ENCODE measurements around the gene PUDP.

DNA sequence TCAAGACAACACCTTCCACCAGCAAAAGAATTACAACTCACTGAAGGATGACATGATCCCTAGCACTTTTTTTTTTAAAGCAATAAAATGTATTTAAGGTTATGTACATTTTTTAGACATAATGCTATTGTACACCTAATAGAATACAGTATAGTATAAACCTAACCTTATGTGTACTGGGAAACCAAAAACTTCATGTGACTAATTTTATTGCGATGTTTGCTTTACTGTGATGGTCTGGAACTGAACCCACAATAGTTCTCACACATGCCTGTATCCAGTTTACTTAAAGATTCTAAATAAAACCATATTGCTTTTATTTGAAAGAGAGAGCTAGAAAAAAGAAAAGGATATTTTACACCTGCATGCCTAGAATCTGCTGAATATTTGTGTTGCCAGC lies 4.9 kb downstream of the PUDP start:
- TF ChIP-seq, protein P1, sequence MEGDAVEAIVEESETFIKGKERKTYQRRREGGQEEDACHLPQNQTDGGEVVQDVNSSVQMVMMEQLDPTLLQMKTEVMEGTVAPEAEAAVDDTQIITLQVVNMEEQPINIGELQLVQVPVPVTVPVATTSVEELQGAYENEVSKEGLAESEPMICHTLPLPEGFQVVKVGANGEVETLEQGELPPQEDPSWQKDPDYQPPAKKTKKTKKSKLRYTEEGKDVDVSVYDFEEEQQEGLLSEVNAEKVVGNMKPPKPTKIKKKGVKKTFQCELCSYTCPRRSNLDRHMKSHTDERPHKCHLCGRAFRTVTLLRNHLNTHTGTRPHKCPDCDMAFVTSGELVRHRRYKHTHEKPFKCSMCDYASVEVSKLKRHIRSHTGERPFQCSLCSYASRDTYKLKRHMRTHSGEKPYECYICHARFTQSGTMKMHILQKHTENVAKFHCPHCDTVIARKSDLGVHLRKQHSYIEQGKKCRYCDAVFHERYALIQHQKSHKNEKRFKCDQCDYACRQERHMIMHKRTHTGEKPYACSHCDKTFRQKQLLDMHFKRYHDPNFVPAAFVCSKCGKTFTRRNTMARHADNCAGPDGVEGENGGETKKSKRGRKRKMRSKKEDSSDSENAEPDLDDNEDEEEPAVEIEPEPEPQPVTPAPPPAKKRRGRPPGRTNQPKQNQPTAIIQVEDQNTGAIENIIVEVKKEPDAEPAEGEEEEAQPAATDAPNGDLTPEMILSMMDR (IDR thresholded peaks at IDR 0.05) = no peak
- TF ChIP-seq POLR2A (IDR thresholded peaks at IDR 0.05) = no peak
